Measurements from ENCODE around the gene HCRTR1.

HCRTR1 gene

GRCh38 chr1:31659889-31660288, 42.4 kb downstream of the HCRTR1 start:
- Histone ChIP-seq H3K4me3 (ENCODE audit: low read length, poor library complexity, severe bottlenecking) (no peak overlapping the region), H3K36me3 (ENCODE audit: insufficient read depth, low read length) (no peaks in the 10 kb centered on the region), H3K4me1 (ENCODE audit: insufficient read depth, low read length, poor library complexity, severe bottlenecking) (no peaks in the 10 kb centered on the region), H3K9ac (ENCODE audit: low read depth, low read length, poor library complexity, severe bottlenecking) (no peak overlapping the region), H3F3A (ENCODE audit: low read depth) (no peaks in the 10 kb centered on the region), H2AFZ (ENCODE audit: low read length) (no peak overlapping the region), H3K4me2 (ENCODE audit: low read depth, low read length, poor library complexity, severe bottlenecking) (no peak overlapping the region), H3K9me3 (ENCODE audit: insufficient read depth, low read depth, low read length) (no peaks in the 10 kb centered on the region), H3K27me3 (ENCODE audit: insufficient read depth, low read length, poor library complexity, severe bottlenecking) (no peaks in the 10 kb centered on the region), H4K20me1 (ENCODE audit: insufficient read depth, low read length, poor library complexity, severe bottlenecking) (no peaks in the 10 kb centered on the region), H3K9me2 (replicated peaks; ENCODE audit: low read depth, low read length) (no peaks in the 10 kb centered on the region), H3K79me2 (ENCODE audit: insufficient read depth, low read length) (no peaks in the 10 kb centered on the region)
- TF ChIP-seq CTCF (conservative IDR thresholded peaks at IDR 0.05; ENCODE audit: low read length) (no peak), EZH2phosphoT487 (IDR thresholded peaks at IDR 0.05; ENCODE audit: borderline replicate concordance) (no peak)

- H3K4me1 ChIP-seq (ENCODE audit: insufficient read depth, low read length, poor library complexity, severe bottlenecking) = no peaks in the 10 kb centered on the region
- no peaks in the 10 kb centered on the region for H3K27me3 ChIP-seq (ENCODE audit: insufficient read depth, low read length, poor library complexity, severe bottlenecking)
- H3K79me2 ChIP-seq (ENCODE audit: insufficient read depth, low read length) = no peaks in the 10 kb centered on the region
- H3K9ac ChIP-seq (ENCODE audit: low read depth, low read length, poor library complexity, severe bottlenecking) = no peak overlapping the region
- H3K9me2 ChIP-seq (replicated peaks; ENCODE audit: low read depth, low read length) = no peaks in the 10 kb centered on the region
- no peak overlapping the region for H3K4me2 ChIP-seq (ENCODE audit: low read depth, low read length, poor library complexity, severe bottlenecking)
- H2AFZ ChIP-seq (ENCODE audit: low read length) = no peak overlapping the region
- no peak overlapping the region for H3K4me3 ChIP-seq (ENCODE audit: low read length, poor library complexity, severe bottlenecking)
- no peaks in the 10 kb centered on the region for H4K20me1 ChIP-seq (ENCODE audit: insufficient read depth, low read length, poor library complexity, severe bottlenecking)
- H3K36me3 ChIP-seq (ENCODE audit: insufficient read depth, low read length) = no peaks in the 10 kb centered on the region
- no peaks in the 10 kb centered on the region for H3F3A ChIP-seq (ENCODE audit: low read depth)
- no peaks in the 10 kb centered on the region for H3K9me3 ChIP-seq (ENCODE audit: insufficient read depth, low read depth, low read length)
- TF ChIP-seq EZH2phosphoT487 (IDR thresholded peaks at IDR 0.05; ENCODE audit: borderline replicate concordance) (no peak), CTCF (conservative IDR thresholded peaks at IDR 0.05; ENCODE audit: low read length) (no peak)
These were observed 43.5 kb downstream of the HCRTR1 start for GRCh38 chr1:31660871-31661455.

GRCh38 chr1:31661856-31662255, 44.4 kb downstream of the HCRTR1 start:
- Histone ChIP-seq H3K9me2 (replicated peaks; ENCODE audit: low read depth, low read length) (no peaks in the 10 kb centered on the region), H4K20me1 (ENCODE audit: insufficient read depth, low read length, poor library complexity, severe bottlenecking) (no peaks in the 10 kb centered on the region), H3K4me3 (ENCODE audit: low read length, poor library complexity, severe bottlenecking) (no peak overlapping the region), H3K9me3 (ENCODE audit: insufficient read depth, low read depth, low read length) (no peaks in the 10 kb centered on the region), H3K9ac (ENCODE audit: low read depth, low read length, poor library complexity, severe bottlenecking) (no peak overlapping the region), H3F3A (ENCODE audit: low read depth) (no peaks in the 10 kb centered on the region), H3K4me2 (ENCODE audit: low read depth, low read length, poor library complexity, severe bottlenecking) (no peak overlapping the region), H3K79me2 (ENCODE audit: insufficient read depth, low read length) (no peaks in the 10 kb centered on the region), H3K36me3 (ENCODE audit: insufficient read depth, low read length) (no peaks in the 10 kb centered on the region), H2AFZ (ENCODE audit: low read length) (no peak overlapping the region), H3K4me1 (ENCODE audit: insufficient read depth, low read length, poor library complexity, severe bottlenecking) (no peaks in the 10 kb centered on the region), H3K27me3 (ENCODE audit: insufficient read depth, low read length, poor library complexity, severe bottlenecking) (no peaks in the 10 kb centered on the region)
- no peak for TF ChIP-seq CTCF (conservative IDR thresholded peaks at IDR 0.05; ENCODE audit: low read length)
